C4-2B (cell line): Measurements from ENCODE around the gene PSAP.

Experiments used
- H3K27ac ChIP-seq: fragments of 450-650 bp; 2 replicates; pipeline ENCODE4 v1.5.1; 2017
- ZFX ChIP-seq: fragments of 450-650 bp; IDR thresholded peaks from 2 replicates; pipeline ENCODE4 v1.6.1; 2017
- TF ChIP-seq, protein P1 (sequence below): fragments of 450-650 bp; conservative IDR thresholded peaks from 2 replicates; pipeline ENCODE4 v1.5.1; 2017; ENCODE audit warnings: mild to moderate bottlenecking

The PSAP gene

DNA sequence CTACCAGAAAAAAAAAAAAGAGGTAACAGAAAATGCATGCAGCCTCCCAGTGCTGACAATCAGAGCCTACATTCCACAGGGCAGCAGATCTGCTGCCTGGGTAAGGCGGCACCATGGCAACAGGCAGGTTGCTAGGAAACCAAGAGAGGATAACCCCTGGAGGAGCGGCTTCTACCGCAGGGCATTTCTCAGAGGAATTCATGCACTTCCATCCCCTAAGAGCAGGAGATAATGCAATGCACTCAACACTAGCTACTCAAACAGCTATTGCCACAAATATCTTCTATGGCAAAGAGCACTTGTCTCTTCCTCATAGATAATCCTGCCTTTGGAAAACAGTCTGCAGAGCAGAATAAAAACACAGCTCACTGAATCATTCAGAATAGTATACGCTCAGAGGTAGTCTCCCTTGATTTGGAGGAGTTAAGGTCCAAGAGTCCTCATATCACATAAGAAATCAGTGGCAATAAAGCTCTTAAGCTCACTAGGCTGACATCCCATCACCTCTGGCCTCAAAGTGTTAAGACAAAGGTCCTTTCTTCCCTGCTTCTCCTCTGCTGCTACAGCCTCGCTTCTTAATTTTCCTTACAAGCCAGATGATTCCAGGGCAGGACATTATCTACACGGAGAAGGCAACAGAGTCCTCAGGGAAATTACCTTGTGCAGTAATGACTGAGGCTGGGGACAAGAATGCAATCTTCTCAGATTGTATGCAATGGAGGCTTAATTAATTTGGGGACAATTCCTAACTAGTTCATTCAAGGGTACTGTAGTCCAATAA lies 10.7 kb downstream of the PSAP start:
- no peak overlapping the region for H3K27ac ChIP-seq
- TF ChIP-seq, protein P1, sequence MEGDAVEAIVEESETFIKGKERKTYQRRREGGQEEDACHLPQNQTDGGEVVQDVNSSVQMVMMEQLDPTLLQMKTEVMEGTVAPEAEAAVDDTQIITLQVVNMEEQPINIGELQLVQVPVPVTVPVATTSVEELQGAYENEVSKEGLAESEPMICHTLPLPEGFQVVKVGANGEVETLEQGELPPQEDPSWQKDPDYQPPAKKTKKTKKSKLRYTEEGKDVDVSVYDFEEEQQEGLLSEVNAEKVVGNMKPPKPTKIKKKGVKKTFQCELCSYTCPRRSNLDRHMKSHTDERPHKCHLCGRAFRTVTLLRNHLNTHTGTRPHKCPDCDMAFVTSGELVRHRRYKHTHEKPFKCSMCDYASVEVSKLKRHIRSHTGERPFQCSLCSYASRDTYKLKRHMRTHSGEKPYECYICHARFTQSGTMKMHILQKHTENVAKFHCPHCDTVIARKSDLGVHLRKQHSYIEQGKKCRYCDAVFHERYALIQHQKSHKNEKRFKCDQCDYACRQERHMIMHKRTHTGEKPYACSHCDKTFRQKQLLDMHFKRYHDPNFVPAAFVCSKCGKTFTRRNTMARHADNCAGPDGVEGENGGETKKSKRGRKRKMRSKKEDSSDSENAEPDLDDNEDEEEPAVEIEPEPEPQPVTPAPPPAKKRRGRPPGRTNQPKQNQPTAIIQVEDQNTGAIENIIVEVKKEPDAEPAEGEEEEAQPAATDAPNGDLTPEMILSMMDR: no peak
- TF ChIP-seq ZFX: no peak

DNA sequence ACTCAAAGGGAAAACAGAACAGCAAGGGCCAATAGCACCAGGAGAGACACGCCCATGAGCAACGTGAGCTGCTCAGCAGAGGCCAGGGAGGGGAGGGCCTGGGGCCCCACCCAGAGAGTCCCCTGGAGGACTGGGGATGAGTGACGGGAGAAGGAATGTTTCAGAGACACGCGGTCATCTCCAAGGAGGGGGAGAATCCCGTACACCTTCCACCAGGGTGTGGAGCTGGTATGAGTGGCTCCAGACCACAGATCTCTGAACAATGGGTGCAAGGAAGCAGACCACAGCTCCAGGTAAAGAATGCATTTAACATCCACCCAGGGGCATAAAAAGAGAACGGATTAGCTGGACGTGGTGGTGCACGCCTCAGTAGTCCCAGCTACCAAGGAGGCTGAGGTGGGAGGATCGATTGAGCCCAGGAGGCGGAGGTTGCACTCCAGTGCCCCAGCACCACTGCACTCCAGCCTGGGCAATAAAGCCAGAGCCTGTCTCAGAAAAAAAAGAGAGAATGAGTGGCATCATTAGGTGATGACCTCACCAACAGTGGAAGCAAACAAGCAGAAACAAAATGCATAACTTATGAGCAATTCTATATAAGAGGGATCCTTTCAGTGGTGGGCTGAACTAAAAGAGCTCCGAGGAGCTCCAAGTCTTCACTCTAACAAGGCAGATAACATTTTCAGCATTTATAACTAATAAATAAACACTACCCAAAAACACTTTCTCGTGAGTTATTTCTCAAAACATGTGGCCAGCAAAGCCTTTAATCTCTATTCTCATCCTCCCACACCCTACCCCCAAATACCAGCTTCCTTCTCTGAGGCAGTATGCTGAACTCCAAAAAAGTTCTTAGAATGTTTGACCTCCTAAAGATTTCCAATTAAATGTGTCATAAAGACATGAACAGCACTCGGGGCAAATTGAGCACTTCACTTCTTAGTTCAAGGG lies 12.5 kb downstream of the PSAP start:
- TF ChIP-seq, protein P1: no peak
- no peak for TF ChIP-seq ZFX
- no peak overlapping the region for H3K27ac ChIP-seq

- TF ChIP-seq, protein P1: no peak
- TF ChIP-seq ZFX: no peak
- H3K27ac ChIP-seq: no peak overlapping the region
Observed at GRCh38 chr10:71837098-71837827, 13.8 kb downstream of the PSAP start.

DNA sequence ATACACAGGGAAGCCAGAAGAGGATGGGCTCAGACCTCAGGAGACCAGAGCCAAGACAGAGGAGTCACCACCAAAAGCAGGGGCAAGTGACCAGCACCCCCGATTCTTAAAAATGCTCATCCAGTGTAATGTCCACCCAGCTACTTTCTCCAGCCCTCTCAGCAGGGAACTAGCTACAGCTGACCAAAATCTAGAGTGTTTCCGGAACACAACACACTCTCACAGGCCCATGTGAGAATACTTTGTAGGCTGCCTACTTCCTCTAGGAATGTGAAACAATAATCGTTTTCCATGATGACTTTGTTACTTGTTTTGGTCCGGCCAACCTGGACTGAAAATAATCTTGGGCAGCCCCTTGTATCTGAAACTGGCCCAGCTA lies 14.5 kb downstream of the PSAP start:
- TF ChIP-seq ZFX: no peak
- TF ChIP-seq, protein P1: no peak
- no peak overlapping the region for H3K27ac ChIP-seq

DNA sequence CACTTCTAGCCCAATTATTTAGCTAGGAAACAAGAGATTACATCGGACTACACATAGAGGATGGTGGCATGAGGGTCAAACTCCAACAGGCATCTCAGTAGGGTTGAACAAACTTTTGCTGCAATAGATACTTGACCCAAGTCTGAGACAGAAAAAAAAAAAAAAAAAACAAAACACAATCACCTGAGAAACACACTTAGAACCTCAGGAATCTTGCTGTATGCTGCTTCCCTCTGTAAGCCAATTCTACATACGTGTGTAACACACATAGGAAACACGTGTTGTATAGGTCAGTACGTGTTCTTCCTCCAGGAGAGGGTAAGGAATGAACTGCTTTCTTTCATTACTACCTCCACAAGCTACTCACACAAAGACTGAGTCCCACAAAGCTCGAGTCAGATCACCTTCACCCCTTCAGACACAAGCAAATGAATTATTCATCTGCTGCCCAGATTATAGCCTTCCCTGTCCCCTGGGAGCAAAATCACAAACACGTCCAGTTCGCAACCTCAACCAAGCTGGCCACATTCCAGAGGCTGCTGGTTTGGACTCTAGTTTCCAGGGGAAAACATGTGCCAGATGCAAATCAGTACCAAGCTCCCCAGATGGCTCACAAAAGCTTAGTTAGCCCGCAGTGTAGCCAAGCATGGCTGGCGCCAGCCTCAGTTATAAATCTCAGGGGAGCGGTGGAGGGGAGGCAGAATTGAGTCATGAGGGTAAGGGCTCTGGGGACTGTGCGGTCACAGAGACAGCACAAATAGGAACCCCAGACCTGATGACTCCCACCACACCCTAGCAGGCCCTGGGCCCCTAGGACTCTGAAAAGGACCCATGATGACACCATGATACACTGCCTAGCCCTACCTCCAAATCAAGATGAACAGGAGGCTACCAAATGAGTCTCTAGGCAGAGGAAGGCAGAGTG lies 15.1 kb downstream of the PSAP start:
- no peak overlapping the region for H3K27ac ChIP-seq
- TF ChIP-seq ZFX: no peak
- TF ChIP-seq, protein P1: no peak

- TF ChIP-seq, protein P1: no peak
- no peak for TF ChIP-seq ZFX
- H3K27ac ChIP-seq: no peak overlapping the region
Observed at GRCh38 chr10:71834343-71834674, 16.7 kb downstream of the PSAP start.
